ENCODE measurements around the gene MPI. TPM values are rescaled to one million over a fixed set of nuclear protein-coding genes. Genes with fewer than 3 reads are reported as not detected.
A peak's percentile ranks its signal among the peaks of the same experiment; 100 is the strongest.
"Not testable (repeated sequence)": the region's sequence is repeated elsewhere in the genome, so short reads cannot be mapped to it uniquely, and the experiment has no call there.

Gene MPI
- total RNA-seq, 4 donors from 2014 or later: 52.0 to 221 (median 174) TPM

DNA sequence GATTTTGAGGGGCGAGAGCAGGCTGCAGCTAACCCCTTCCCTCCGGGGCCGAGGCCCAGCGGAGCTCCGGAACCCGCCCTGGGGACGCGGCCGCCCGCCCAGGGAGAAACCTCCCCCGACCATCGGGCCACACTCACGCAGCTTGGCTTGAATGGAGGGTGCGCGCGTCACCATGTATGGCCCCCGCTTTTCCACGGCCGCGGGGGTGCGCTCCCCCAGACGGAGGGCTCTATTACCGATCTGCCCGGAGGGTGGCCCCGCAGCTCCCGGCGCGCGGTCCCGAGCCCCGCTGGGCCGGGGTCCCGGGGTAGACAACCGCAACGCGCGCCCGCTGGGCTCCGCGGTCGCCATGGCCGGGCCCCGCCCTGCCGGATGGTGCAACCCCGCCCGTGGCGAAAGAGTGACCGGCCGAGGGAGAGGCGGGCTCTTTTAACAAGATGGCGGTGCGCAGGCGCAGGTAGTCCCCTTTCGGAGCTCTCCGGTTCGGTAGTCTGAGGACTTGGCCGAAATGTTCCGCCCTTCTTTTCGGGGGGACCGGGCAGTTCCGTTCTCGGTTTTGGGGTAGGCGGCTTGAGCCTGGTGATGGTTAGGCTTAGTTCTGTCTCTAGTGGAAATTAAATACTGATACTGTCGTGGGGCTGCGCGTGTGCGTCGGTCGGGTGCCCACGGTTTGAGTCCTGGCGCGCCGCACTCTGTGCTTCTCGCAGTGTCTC, 16.8 kb downstream of the MPI start, which contains the start of gene FAM219B:
Gene FAM219B (minus strand): TSS at position 402 of the 713 bp plus-strand sequence. CDS start 51 bp downstream, at position 351.
- TF ChIP-seq CTCF (IDR thresholded peaks at IDR 0.05): peak in 1 of 6 experiments; percentile 7
- peak; percentile 67 to 76 for TF ChIP-seq POLR2A (IDR thresholded peaks at IDR 0.05)
- peak; percentile 87 to 96 (median 93) for DNase-seq
- no peaks in the 10 kb centered on the region for H3K27me3 ChIP-seq
- H3K27ac ChIP-seq: peak within 1 kb of the TSS; percentile 91 to 94 (median 92)
- peaks cover 4 to 16% (median 10%) of the 10 kb centered on the region in 4 donors for H3K4me1 ChIP-seq
- H3K4me3 ChIP-seq: peak within 1 kb of the TSS; percentile 78 to 95 (median 86)
- H3K36me3 ChIP-seq: peaks cover 0 to 45% (median 0%) of the 10 kb centered on the region in 3 donors
- H3K9me3 ChIP-seq: no peaks in the 10 kb centered on the region

DNA sequence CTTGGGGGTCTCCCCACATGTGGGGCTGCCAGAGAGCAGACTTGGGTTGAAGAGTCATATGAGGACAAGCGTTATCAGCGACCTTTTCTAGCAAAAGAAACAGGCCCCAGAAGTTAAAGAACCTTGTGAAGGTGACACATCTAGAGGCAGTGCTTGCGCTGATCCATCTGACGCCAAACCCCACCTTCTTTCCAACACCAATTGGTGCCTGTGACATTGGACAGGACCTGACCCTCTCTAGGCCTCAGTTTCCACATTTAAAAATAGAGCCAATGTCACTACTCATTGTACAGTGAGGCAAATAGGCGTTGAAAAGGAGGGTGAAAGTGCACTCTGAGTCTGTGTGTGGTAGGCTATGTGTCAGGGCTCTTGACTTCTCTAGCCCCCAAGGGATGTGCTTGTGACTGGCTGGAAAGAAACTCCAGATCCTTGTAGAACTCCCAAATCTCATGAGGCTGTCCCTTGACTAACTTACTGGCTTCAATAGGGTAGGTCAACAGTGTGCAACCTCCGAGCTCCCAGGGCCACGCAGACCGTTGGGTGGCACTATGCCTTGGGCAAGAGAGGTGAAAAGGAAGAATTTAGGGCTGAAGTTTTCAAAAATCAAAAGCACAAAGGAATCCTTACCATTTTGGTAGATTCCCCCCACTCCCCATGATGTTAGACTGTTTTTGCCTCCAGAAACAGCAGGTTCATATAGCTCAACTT, 17.5 kb downstream of the MPI start:
- H3K27me3 ChIP-seq: no peaks in the 10 kb centered on the region
- peaks cover 0 to 47% (median 0%) of the 10 kb centered on the region in 3 donors for H3K36me3 ChIP-seq
- H3K4me3 ChIP-seq: peak overlapping the region; percentile 78 to 95 (median 86)
- peaks cover 4 to 16% (median 10%) of the 10 kb centered on the region in 4 donors for H3K4me1 ChIP-seq
- peak overlapping the region; percentile 91 to 94 (median 92) for H3K27ac ChIP-seq
- H3K9me3 ChIP-seq: no peaks in the 10 kb centered on the region
- TF ChIP-seq POLR2A (IDR thresholded peaks at IDR 0.05) (no peak), CTCF (IDR thresholded peaks at IDR 0.05) (no peak)
- DNase-seq: peak in 1 of 3 donors; percentile 22

DNA sequence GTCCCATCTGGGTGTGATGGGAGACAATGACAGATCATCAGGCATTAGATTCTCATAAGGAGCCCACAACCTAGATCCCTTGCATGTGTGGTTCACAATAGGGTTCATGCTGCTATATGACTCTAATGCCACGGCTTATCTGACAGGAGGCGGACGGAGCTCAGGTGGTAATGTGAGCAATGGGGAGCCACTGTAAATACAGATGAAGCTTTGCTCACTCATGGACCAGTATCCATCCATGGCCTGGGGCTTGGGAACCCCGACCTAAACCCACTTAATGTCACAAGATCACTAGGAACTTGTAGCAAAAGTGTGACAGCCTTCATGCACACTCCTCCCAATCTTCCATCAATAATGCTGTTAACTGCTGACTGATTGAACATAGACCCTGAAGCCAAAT, 18.8 kb downstream of the MPI start:
- peaks cover 4 to 16% (median 10%) of the 10 kb centered on the region in 4 donors for H3K4me1 ChIP-seq

GRCh38 chr15:74913041-74913440, 23.2 kb downstream of the MPI start:
- no peak overlapping the region for H3K27ac ChIP-seq
- H3K4me1 ChIP-seq: no peaks in the 10 kb centered on the region
- H3K36me3 ChIP-seq: peaks cover 0 to 80% (median 5%) of the 10 kb centered on the region in 3 donors

More for the DNA sequence above, 18.8 kb downstream of the MPI start:
- TF ChIP-seq POLR2A (IDR thresholded peaks at IDR 0.05): no peak
- TF ChIP-seq CTCF (IDR thresholded peaks at IDR 0.05): no peak
- H3K36me3 ChIP-seq: peaks cover 0 to 49% (median 0%) of the 10 kb centered on the region in 3 donors
- DNase-seq: no peak
- H3K9me3 ChIP-seq: no peaks in the 10 kb centered on the region
- H3K4me3 ChIP-seq: no peak overlapping the region
- no peak overlapping the region for H3K27ac ChIP-seq
- H3K27me3 ChIP-seq: no peaks in the 10 kb centered on the region

DNA sequence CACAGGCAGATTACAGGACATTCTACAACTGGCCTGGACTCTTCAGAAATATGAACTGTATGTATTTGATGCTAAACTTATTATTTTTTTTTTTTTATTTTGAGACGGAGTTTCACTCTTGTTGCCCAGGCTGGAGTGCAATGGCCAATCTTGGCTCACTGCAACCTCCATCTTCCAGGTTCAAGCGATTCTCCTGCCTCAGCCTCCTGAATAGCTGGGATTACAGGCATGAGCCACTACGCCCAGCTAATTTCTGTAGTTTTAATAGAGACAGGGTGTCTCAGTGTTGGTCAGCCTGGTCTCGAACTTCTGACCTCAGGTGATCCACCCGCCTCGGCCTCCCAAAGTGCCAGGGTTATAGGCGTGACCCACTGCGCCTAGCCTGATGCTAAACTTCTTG, 24.0 kb downstream of the MPI start:
- H3K36me3 ChIP-seq: peaks cover 0 to 87% (median 5%) of the 10 kb centered on the region in 3 donors
- H3K9me3 ChIP-seq, H3K27ac ChIP-seq, H3K4me1 ChIP-seq, H3K4me3 ChIP-seq, H3K27me3 ChIP-seq: not testable (repeated sequence)
- peak in 1 of 3 donors; percentile 25 for DNase-seq

More at GRCh38 chr15:74913041-74913440, 23.2 kb downstream of the MPI start:
- Histone ChIP-seq H3K4me3 (no peak overlapping the region), H3K9me3 (no peaks in the 10 kb centered on the region), H3K27me3 (no peaks in the 10 kb centered on the region)
- no peak for DNase-seq
- TF ChIP-seq POLR2A (IDR thresholded peaks at IDR 0.05) (no peak), CTCF (IDR thresholded peaks at IDR 0.05) (no peak)

DNA sequence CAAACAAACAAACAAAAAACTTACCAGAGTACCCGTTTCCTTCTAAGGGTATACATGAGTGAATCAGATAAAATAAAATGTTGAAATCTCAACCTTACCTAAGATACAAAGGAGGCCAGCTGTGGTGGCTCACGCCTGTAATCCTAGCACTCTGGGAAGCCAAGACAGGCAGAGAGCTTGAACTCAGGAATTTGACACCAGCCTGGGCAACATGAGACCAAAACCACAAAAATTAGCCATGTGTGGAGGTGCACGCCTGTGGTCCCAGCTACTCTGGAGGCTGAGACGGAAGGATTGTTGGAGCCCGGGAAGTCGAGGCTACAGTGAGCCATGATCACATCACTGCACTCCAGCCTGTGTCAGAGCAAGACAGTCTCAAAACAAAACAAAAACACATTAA, 27.8 kb downstream of the MPI start:
- TF ChIP-seq CTCF (IDR thresholded peaks at IDR 0.05): no peak
- no peak for TF ChIP-seq POLR2A (IDR thresholded peaks at IDR 0.05)
- Histone ChIP-seq H3K4me1 (no peaks in the 10 kb centered on the region), H3K36me3 (peaks cover 0 to 100% (median 5%) of the 10 kb centered on the region in 3 donors), H3K4me3 (no peak overlapping the region), H3K27ac (no peak overlapping the region), H3K9me3 (no peaks in the 10 kb centered on the region), H3K27me3 (no peaks in the 10 kb centered on the region)
- no peak for DNase-seq

All from Peyer's patch (tissue), 4 donors.